SK-N-SH treated with all-trans-retinoic acid at 6 μM for 48 hours (cell line): ENCODE data around the gene MYO1H.

Experiments used
- ATAC-seq: fragments of 200-7000 bp; cut with Tn5 transposase; 3 replicates; pipeline ENCODE4 v1.9.1; 2020; ENCODE audit warnings: mild to moderate bottlenecking, moderate library complexity
- ARNTL ChIP-seq: fragments of 450-650 bp; formaldehyde crosslinking; IDR thresholded peaks from 2 replicates; pipeline ENCODE4 v1.5.0; 2020; ENCODE audit warnings: low read depth, mild to moderate bottlenecking, moderate library complexity, borderline replicate concordance
- BACH2 ChIP-seq: fragments of 250-450 bp; sonication (Bioruptor Pico); IDR thresholded peaks from 2 replicates; pipeline ENCODE4 v1.9.0; 2021; ENCODE audit warnings: mild to moderate bottlenecking, borderline replicate concordance
- CREB5 ChIP-seq: fragments of 250-450 bp; sonication (Bioruptor Pico); IDR thresholded peaks from 2 replicates; pipeline ENCODE4 v1.5.1; 2020; ENCODE audit warnings: low read depth, mild to moderate bottlenecking, moderate library complexity
- CSDC2 ChIP-seq: fragments of 250-450 bp; sonication (Bioruptor Pico); IDR thresholded peaks from 2 replicates; pipeline ENCODE4 v1.5.0; 2020; ENCODE audit warnings: mild to moderate bottlenecking, moderate library complexity
- CSRNP3 ChIP-seq: fragments of 250-450 bp; sonication (Bioruptor Pico); IDR thresholded peaks from 2 replicates; pipeline ENCODE4 v1.5.1; 2021; ENCODE audit warnings: mild to moderate bottlenecking, moderate library complexity
- ESRRG ChIP-seq: fragments of 250-450 bp; sonication (Bioruptor Pico); IDR thresholded peaks from 2 replicates; pipeline ENCODE4 v1.6.1; 2021; ENCODE audit warnings: mild to moderate bottlenecking
- GLIS3 ChIP-seq: fragments of 250-450 bp; sonication (Bioruptor Pico); IDR thresholded peaks from 2 replicates; pipeline ENCODE4 v1.5.0; 2020; ENCODE audit warnings: mild to moderate bottlenecking, moderate library complexity
- ISL1 ChIP-seq: fragments of 250-450 bp; sonication (Bioruptor Pico); IDR thresholded peaks from 2 replicates; pipeline ENCODE4 v2.1.2; 2022; ENCODE audit warnings: mild to moderate bottlenecking, moderate library complexity
- OSR1 ChIP-seq: fragments of 250-450 bp; sonication (Bioruptor Pico); IDR thresholded peaks from 2 replicates; pipeline ENCODE4 v1.8.0; 2022; ENCODE audit warnings: moderate library complexity, mild to moderate bottlenecking, inconsistent platforms
- PATZ1 ChIP-seq: fragments of 250-450 bp; sonication (Bioruptor Pico); IDR thresholded peaks from 2 replicates; pipeline ENCODE4 v1.8.0; 2020; ENCODE audit warnings: mild to moderate bottlenecking, moderate library complexity, borderline replicate concordance
- POU6F1 ChIP-seq: fragments of 250-450 bp; sonication (Bioruptor Pico); IDR thresholded peaks from 2 replicates; pipeline ENCODE4 v1.8.0; 2021; ENCODE audit warnings: low read depth, mild to moderate bottlenecking, moderate library complexity, borderline replicate concordance
- PPARA ChIP-seq: fragments of 250-450 bp; sonication (Bioruptor Pico); IDR thresholded peaks from 2 replicates; pipeline ENCODE4 v1.5.0; 2020; ENCODE audit warnings: mild to moderate bottlenecking, borderline replicate concordance
- RARB ChIP-seq: fragments of 250-450 bp; sonication (Bioruptor Pico); IDR thresholded peaks from 2 replicates; pipeline ENCODE4 v1.8.0; 2021; ENCODE audit warnings: mild to moderate bottlenecking, moderate library complexity
- SNAI2 ChIP-seq: fragments of 250-450 bp; sonication (Bioruptor Pico); IDR thresholded peaks from 2 replicates; pipeline ENCODE4 v1.5.0; 2020; ENCODE audit warnings: mild to moderate bottlenecking, moderate library complexity
- TCF4 ChIP-seq: fragments of 250-450 bp; sonication (Bioruptor Pico); IDR thresholded peaks from 2 replicates; pipeline ENCODE4 v1.8.0; 2021; ENCODE audit warnings: mild to moderate bottlenecking, moderate library complexity, borderline replicate concordance
- TOX ChIP-seq: fragments of 250-450 bp; sonication (Bioruptor Pico); IDR thresholded peaks from 2 replicates; pipeline ENCODE4 v1.8.0; 2021; ENCODE audit warnings: mild to moderate bottlenecking, moderate library complexity, borderline replicate concordance
- TSHZ2 ChIP-seq: fragments of 250-450 bp; sonication (Bioruptor Pico); IDR thresholded peaks from 2 replicates; pipeline ENCODE4 v1.5.0; 2020; ENCODE audit warnings: mild to moderate bottlenecking, moderate library complexity
- ZC3H10 ChIP-seq: fragments of 250-450 bp; sonication (Bioruptor Pico); IDR thresholded peaks from 2 replicates; pipeline ENCODE4 v1.5.1; 2021; ENCODE audit warnings: mild to moderate bottlenecking, moderate library complexity
- ZFP30 ChIP-seq: fragments of 450-650 bp; formaldehyde crosslinking; IDR thresholded peaks from 2 replicates; pipeline ENCODE4 v1.5.0; 2022; ENCODE audit warnings: mild to moderate bottlenecking, moderate library complexity
- ZNF565 ChIP-seq: fragments of 450-650 bp; formaldehyde crosslinking; conservative IDR thresholded peaks from 2 replicates; pipeline ENCODE4 v1.5.0; 2020; ENCODE audit warnings: low read depth, mild to moderate bottlenecking, moderate library complexity
- ZNF70 ChIP-seq: fragments of 450-650 bp; formaldehyde crosslinking; IDR thresholded peaks from 2 replicates; pipeline ENCODE4 v1.5.0; 2020; ENCODE audit warnings: mild to moderate bottlenecking, moderate library complexity
- ZNF8 ChIP-seq: fragments of 450-650 bp; formaldehyde crosslinking; IDR thresholded peaks from 2 replicates; pipeline ENCODE4 v1.5.0; 2020; ENCODE audit warnings: mild to moderate bottlenecking, moderate library complexity

MYO1H gene

GRCh38 chr12:109421355-109422087 is 73.8 kb downstream of the MYO1H start:
- TF ChIP-seq ZNF8, result no peak
- TF ChIP-seq ARNTL, result no peak
- TF ChIP-seq PATZ1, result no peak
- TF ChIP-seq TOX (CRISPR knock-in tag), result no peak
- no peak for TF ChIP-seq ZNF565 (CRISPR knock-in tag)
- TF ChIP-seq ESRRG (CRISPR knock-in tag), result no peak
- TF ChIP-seq GLIS3, result no peak
- no peak for TF ChIP-seq OSR1 (CRISPR knock-in tag)
- no peak for TF ChIP-seq ZFP30 (CRISPR knock-in tag)
- no peak for TF ChIP-seq SNAI2
- TF ChIP-seq CREB5 (CRISPR knock-in tag), result no peak
- TF ChIP-seq CSDC2 (CRISPR knock-in tag), result no peak
- no peak for TF ChIP-seq ZNF70 (CRISPR knock-in tag)
- no peak for TF ChIP-seq PPARA (CRISPR knock-in tag)
- no peak for TF ChIP-seq TSHZ2 (CRISPR knock-in tag)
- no peak for TF ChIP-seq RARB (CRISPR knock-in tag)
- no peak for ATAC-seq

GRCh38 chr12:109422251-109422650 is 74.6 kb downstream of the MYO1H start:
- TF ChIP-seq PPARA (CRISPR knock-in tag) (no peak), ZNF70 (CRISPR knock-in tag) (no peak), TSHZ2 (CRISPR knock-in tag) (no peak), ZC3H10 (CRISPR knock-in tag) (no peak), SNAI2 (no peak), CSDC2 (CRISPR knock-in tag) (no peak), ARNTL (no peak), POU6F1 (no peak), PATZ1 (no peak), RARB (CRISPR knock-in tag) (no peak), ZNF8 (no peak), BACH2 (CRISPR knock-in tag) (no peak), ISL1 (CRISPR knock-in tag) (no peak), TCF4 (no peak), OSR1 (CRISPR knock-in tag) (no peak), ZNF565 (CRISPR knock-in tag) (no peak), TOX (CRISPR knock-in tag) (no peak), CSRNP3 (CRISPR knock-in tag) (no peak)
- ATAC-seq, result no peak
